H9 (cell line): Measurements from ENCODE around the gene OR2L8. TPM values are rescaled to one million over a fixed set of nuclear protein-coding genes. Genes with fewer than 3 reads are reported as not detected.

ENCODE experiments used
- DNase-seq: peaks from one replicate; pipeline ENCODE4 v3.0.0-alpha.2; 2017
- H2AFZ ChIP-seq: one replicate; pipeline ENCODE4 v1.6.1; 2013; ENCODE audit warnings: mild to moderate bottlenecking, low read length, control low read depth, moderate library complexity
- H2AK5ac ChIP-seq: 2 replicates; pipeline ENCODE4 v1.6.1; 2013; ENCODE audit warnings: low read length, control low read depth, mixed read lengths; ENCODE audit not compliant: insufficient read length
- H2BK120ac ChIP-seq: one replicate; pipeline ENCODE4 v1.6.1; 2013; ENCODE audit warnings: low read depth, mild to moderate bottlenecking, low read length, control low read depth, inconsistent platforms; ENCODE audit not compliant: poor library complexity, severe bottlenecking
- H2BK12ac ChIP-seq: 2 replicates; pipeline ENCODE4 v1.6.1; 2013; ENCODE audit warnings: low read length, control low read depth, mixed read lengths, low read depth; ENCODE audit not compliant: insufficient read length
- H2BK15ac ChIP-seq: 2 replicates; pipeline ENCODE4 v1.6.1; 2013; ENCODE audit warnings: low read depth, low read length, control low read depth
- H2BK20ac ChIP-seq: one replicate; pipeline ENCODE4 v1.6.1; 2013; ENCODE audit warnings: low read depth, mild to moderate bottlenecking, low read length, control low read depth, inconsistent platforms; ENCODE audit not compliant: poor library complexity, severe bottlenecking
- H2BK5ac ChIP-seq: 2 replicates; pipeline ENCODE4 v1.6.1; 2013; ENCODE audit warnings: low read length, control low read depth, mixed read lengths; ENCODE audit not compliant: insufficient read length
- H3K14ac ChIP-seq: 2 replicates; pipeline ENCODE4 v1.6.1; 2013; ENCODE audit warnings: low read length, control low read depth; ENCODE audit not compliant: insufficient read depth
- H3K18ac ChIP-seq: 2 replicates; pipeline ENCODE4 v1.6.1; 2013; ENCODE audit warnings: low read depth, mild to moderate bottlenecking, mixed read lengths, low read length, control low read depth; ENCODE audit not compliant: insufficient read length
- H3K23ac ChIP-seq: 2 replicates; pipeline ENCODE4 v1.6.1; 2013; ENCODE audit warnings: low read length, control low read depth, mixed read lengths, low read depth; ENCODE audit not compliant: insufficient read length
- H3K23me2 ChIP-seq: 2 replicates; pipeline ENCODE4 v1.6.1; 2013; ENCODE audit warnings: low read depth, mild to moderate bottlenecking, mixed read lengths, low read length, control low read depth; ENCODE audit not compliant: insufficient read length, poor library complexity, severe bottlenecking
- H3K27ac ChIP-seq: 2 replicates; pipeline ENCODE4 v1.5.1; 2013; ENCODE audit warnings: low read length, control low read depth, mixed read lengths, low read depth; ENCODE audit not compliant: insufficient read length
- H3K27me3 ChIP-seq: 2 replicates; pipeline ENCODE4 v1.6.1; 2013; ENCODE audit warnings: low read length, control low read depth, inconsistent platforms; ENCODE audit not compliant: insufficient read depth
- H3K4ac ChIP-seq: 2 replicates; pipeline ENCODE4 v1.6.1; 2013; ENCODE audit warnings: low read depth, mild to moderate bottlenecking, control low read depth, inconsistent platforms, low read length, moderate library complexity
- H3K4me1 ChIP-seq: 2 replicates; pipeline ENCODE4 v1.6.1; 2013; ENCODE audit warnings: low read length, control low read depth, inconsistent platforms; ENCODE audit not compliant: insufficient read depth
- H3K4me2 ChIP-seq: 2 replicates; pipeline ENCODE4 v1.6.1; 2013; ENCODE audit warnings: low read length, control low read depth, mixed read lengths; ENCODE audit not compliant: insufficient read length, insufficient read depth
- H3K56ac ChIP-seq: 2 replicates; pipeline ENCODE4 v1.6.1; 2013; ENCODE audit warnings: low read depth, mild to moderate bottlenecking, mixed read lengths, low read length, control low read depth; ENCODE audit not compliant: insufficient read length
- H3K79me1 ChIP-seq: 2 replicates; pipeline ENCODE4 v1.6.1; 2013; ENCODE audit warnings: low read depth, mild to moderate bottlenecking, moderate library complexity, low read length, control low read depth, inconsistent platforms; ENCODE audit not compliant: insufficient read depth, poor library complexity, severe bottlenecking
- H3K79me2 ChIP-seq: 2 replicates; pipeline ENCODE4 v1.6.1; 2013; ENCODE audit warnings: low read length, control low read depth, inconsistent platforms; ENCODE audit not compliant: insufficient read depth
- H3K9ac ChIP-seq: 2 replicates; pipeline ENCODE4 v1.6.1; 2013; ENCODE audit warnings: low read length, control low read depth, mixed read lengths; ENCODE audit not compliant: insufficient read length; ENCODE audit errors: extremely low read depth
- H3K9me3 ChIP-seq: one replicate; pipeline ENCODE4 v1.6.1; 2013; ENCODE audit warnings: low read depth, low read length, inconsistent platforms; ENCODE audit not compliant: control insufficient read depth
- H3T11ph ChIP-seq: one replicate; pipeline ENCODE4 v1.6.1; 2013; ENCODE audit warnings: mild to moderate bottlenecking, low read length, control low read depth, inconsistent platforms
- H4K20me1 ChIP-seq: one replicate; pipeline ENCODE4 v1.6.1; 2013; ENCODE audit not compliant: control insufficient read depth, insufficient read length, insufficient read depth
- H4K5ac ChIP-seq: 2 replicates; pipeline ENCODE4 v1.6.1; 2013; ENCODE audit warnings: low read depth, mild to moderate bottlenecking, mixed read lengths, low read length, control low read depth; ENCODE audit not compliant: insufficient read length
- H4K8ac ChIP-seq: replicated peaks from 2 replicates; pipeline ENCODE4 v1.6.1; 2013; ENCODE audit warnings: low read length, control low read depth, mixed read lengths, low read depth; ENCODE audit not compliant: insufficient read length
- H4K91ac ChIP-seq: 2 replicates; pipeline ENCODE4 v1.6.1; 2013; ENCODE audit warnings: low read depth, mild to moderate bottlenecking, moderate library complexity, mixed read lengths, low read length, control low read depth; ENCODE audit not compliant: insufficient read length
- H3K27ac Mint-ChIP-seq, 3 experiments: 2 replicates in 2 of 3; 3 replicates in 1 of 3; pipeline ENCODE4 v1.8.0; 2020 to 2021; ENCODE audit warnings: mixed read lengths in 3 of 3, mild to moderate bottlenecking in 1 of 3, moderate library complexity in 1 of 3
- H3K27me3 Mint-ChIP-seq: 2 replicates; pipeline ENCODE4 v1.8.0; 2021; ENCODE audit warnings: low read depth, mild to moderate bottlenecking, moderate library complexity, mixed read lengths
- H3K36me3 Mint-ChIP-seq, 3 experiments: 2 replicates in 2 of 3; 3 replicates in 1 of 3; pipeline ENCODE4 v1.8.0; 2020 to 2021; ENCODE audit warnings: low read depth in 3 of 3, mixed read lengths in 3 of 3; ENCODE audit not compliant: insufficient read depth in 1 of 3
- H3K4me1 Mint-ChIP-seq, 2 experiments: 2 replicates each; pipeline ENCODE4 v1.8.0; 2020; ENCODE audit warnings: mixed read lengths in 2 of 2
- H3K4me3 Mint-ChIP-seq, 2 experiments: 2 replicates in 1 of 2; 3 replicates in 1 of 2; pipeline ENCODE4 v1.8.0; 2020 to 2021; ENCODE audit warnings: mild to moderate bottlenecking in 2 of 2, mixed read lengths in 2 of 2, moderate library complexity in 1 of 2
- H3K9me3 Mint-ChIP-seq, 2 experiments: 2 replicates in 1 of 2; 3 replicates in 1 of 2; pipeline ENCODE4 v1.8.0; 2020; ENCODE audit warnings: mild to moderate bottlenecking in 2 of 2, mixed read lengths in 2 of 2, moderate library complexity in 1 of 2
- CTCF ChIP-seq: fragments of 200-600 bp; sonication (generic); conservative IDR thresholded peaks from 3 replicates; pipeline ENCODE4 v1.8.0; 2021; ENCODE audit warnings: antibody characterized with exemption, mild to moderate bottlenecking
- WGBS: extraction: QIAGEN DNeasy Blood & Tissue Kit; methylation state at CpG from one replicate; pipeline ENCODE4 v1.1.7; 2013; ENCODE audit warnings: missing lambda C conversion rate, low lambda C conversion rate, mixed read lengths; ENCODE audit not compliant: insufficient read length; ENCODE audit errors: extremely low coverage; 5-methylcytosine and 5-hydroxymethylcytosine counted together
- total RNA-seq: library from RNA; stranded (reverse); gene quantifications from 2 replicates; pipeline ENCODE4 v1.2.1, GENCODE V29; 2021

Gene OR2L8
- total RNA-seq, 1 experiment from 2014 or later, result 0.24 TPM

- Histone ChIP-seq H3K56ac (no peak overlapping the region), H2BK120ac (no peak overlapping the region), H3K27ac (no peak overlapping the region), H3K79me1 (no peaks in the 10 kb centered on the region), H3K4ac (no peak overlapping the region), H3T11ph (no peak overlapping the region), H4K91ac (no peak overlapping the region), H2BK20ac (no peak overlapping the region), H4K8ac (no peak overlapping the region), H3K9ac (no peak overlapping the region), H3K23ac (no peak overlapping the region), H3K18ac (no peak overlapping the region), H3K14ac (no peak overlapping the region), H3K79me2 (no peaks in the 10 kb centered on the region), H3K4me2 (no peak overlapping the region), H2AFZ (no peak overlapping the region), H2AK5ac (no peak overlapping the region), H3K23me2 (no peaks in the 10 kb centered on the region), H3K9me3 (peaks cover 56% of the 10 kb centered on the region), H4K20me1 (no peaks in the 10 kb centered on the region), H3K27me3 (no peaks in the 10 kb centered on the region), H4K5ac (no peak overlapping the region), H3K4me1 (no peaks in the 10 kb centered on the region), H2BK15ac (no peak overlapping the region), H2BK12ac (no peak overlapping the region), H2BK5ac (no peak overlapping the region)
- no peaks in the 10 kb centered on the region for H3K27me3 Mint-ChIP-seq
- WGBS, result no CpG with 5 or more reads among the region's 5 CpGs
- no peak overlapping the region for H3K4me3 Mint-ChIP-seq
- no peak overlapping the region for H3K27ac Mint-ChIP-seq
- no peak for DNase-seq
- peaks cover 0 to 6% (median 0%) of the 10 kb centered on the region in 3 experiments; a peak in 3 of 7 replicates for H3K36me3 Mint-ChIP-seq
- H3K9me3 Mint-ChIP-seq, result peaks cover 77 to 80% of the 10 kb centered on the region in 2 experiments
- TF ChIP-seq CTCF, result no peak
- no peaks in the 10 kb centered on the region for H3K4me1 Mint-ChIP-seq
Measured at GRCh38 chr1:247966532-247967204, 18.0 kb downstream of the OR2L8 start.
